Kidney (tissue), 22 donors: ENCODE measurements around the gene SLFNL1. TPM values are rescaled to one million over a fixed set of nuclear protein-coding genes. Genes with fewer than 3 reads are reported as not detected.

ENCODE experiments used
- DNase-seq, 5 donors: peaks; one replicate each; pipeline ENCODE4 v3.0.0-alpha.2; 2013 to 2020
- FAIRE-seq: peaks from 2 replicates; lab custom pipeline; 2012; peaks lifted over from hg19 to GRCh38; lab: Jason Lieb, UNC
- H3K27ac ChIP-seq, 2 donors: one replicate each; pipeline ENCODE4 v1.7.0; 2013; ENCODE audit warnings: low read depth in 2 of 2, low read length in 2 of 2, inconsistent platforms in 1 of 2
- H3K27me3 ChIP-seq: one replicate; pipeline ENCODE4 v1.7.1; 2013; ENCODE audit warnings: low read length, inconsistent platforms; ENCODE audit not compliant: control insufficient read depth, insufficient read depth
- H3K36me3 ChIP-seq, 3 donors: one replicate each; pipeline versions ENCODE4 v1.7.0 to v1.7.1; 2013; ENCODE audit warnings: low read length in 3 of 3, control low read depth in 1 of 3, inconsistent platforms in 1 of 3; ENCODE audit not compliant: insufficient read depth in 3 of 3, control insufficient read depth in 2 of 3
- H3K4me1 ChIP-seq, 3 donors: one replicate each; pipeline versions ENCODE4 v1.7.0 to v1.7.1; 2013; ENCODE audit warnings: low read length in 3 of 3, inconsistent platforms in 1 of 3, low read depth in 1 of 3; ENCODE audit not compliant: control insufficient read depth in 2 of 3, insufficient read depth in 2 of 3
- H3K4me3 ChIP-seq, 3 donors: one replicate each; pipeline versions ENCODE4 v1.7.0 to v1.8.1; 2013; ENCODE audit warnings: low read length in 3 of 3, control low read depth in 1 of 3, inconsistent platforms in 1 of 3
- H3K9ac ChIP-seq, 3 donors: one replicate each; pipeline versions ENCODE4 v1.7.0 to v1.7.1; 2013; ENCODE audit warnings: low read length in 3 of 3, control low read depth in 1 of 3, inconsistent platforms in 1 of 3
- H3K9me3 ChIP-seq, 3 donors: one replicate each; pipeline versions ENCODE4 v1.7.0 to v1.7.1; 2013; ENCODE audit warnings: low read length in 3 of 3, control low read depth in 1 of 3, inconsistent platforms in 1 of 3; ENCODE audit not compliant: control insufficient read depth in 2 of 3, insufficient read depth in 1 of 3
- CTCF ChIP-seq: IDR thresholded peaks from 3 replicates; pipeline ENCODE4 v1.5.1; 2012; ENCODE audit warnings: mild to moderate bottlenecking, moderate library complexity, borderline replicate concordance; ENCODE audit not compliant: insufficient read depth; ENCODE audit errors: extremely low read depth
- intact Hi-C: fragments of 100-400 bp; cut with DNase I; formaldehyde crosslinking; loops from one replicate; pipeline ENCODE4 v1.11.1; 2022
- long read RNA-seq, 10 donors: library from polyadenylated mRNA in 1 of 10; unstranded in 1 of 10; transcript quantifications; one replicate each; pipeline ENCODE4 v2.0.0 and lab custom pipeline, GENCODE V29; 2021 to 2026
- polyA plus RNA-seq: library from polyadenylated mRNA; stranded (reverse); fragments of 350-450 nt; fragmentation: Illumina TruSeq; extraction: RNeasy Lipid Tissue Mini Kit (QIAGEN cat#74804); gene quantifications from one replicate; pipeline ENCODE4 v1.2.3, GENCODE V29; 2014; ENCODE audit warnings: low read depth, low replicate concordance; ENCODE audit not compliant: insufficient read depth
- total RNA-seq: library from RNA; stranded (reverse); fragmentation: NEBNext Ultra II Directional; extraction: Animal tissue kit (Norgen Biotek cat#: 25700); gene quantifications from one replicate; pipeline ENCODE4 v1.2.1, GENCODE V29; 2021
- donor health status: control.
- donor health status: control.
- donor health status: control.
- donor health status: control.
- donor health status: control.
- donor health status: DM: yes; HTN: yes; CAD: no.
- donor health status: Normal renal cell carcinoma (clear cell type).

The SLFNL1 gene
- 0.50 TPM for total RNA-seq
- 0.32 TPM for polyA plus RNA-seq
- long read RNA-seq, donor 1, result 0 reads
- long read RNA-seq, donor 2, result 0 reads
- long read RNA-seq, donor 3, result 0 reads
- long read RNA-seq, donor 4, result 0 reads
- long read RNA-seq, donor 5, result 0 reads
- long read RNA-seq, donor 6, result 0 reads
- long read RNA-seq, donor 7, partial matches to known transcripts, result 0 of 1 reads
- long read RNA-seq, donor 7, other reads (novel, unspliced or antisense), result 1 of 1 reads
- long read RNA-seq, donor 8, result 0 reads
- long read RNA-seq, donor 9, result 0 reads
- long read RNA-seq, donor 10, result 0 reads

GRCh38 chr1:41021526-41022308 lies at the start of gene SLFNL1:
TSS of gene SLFNL1 (minus strand) at chr1:41021725. CDS start at chr1:41020660, 1,065 bp downstream.
- Histone ChIP-seq H3K4me3 (no peak within 1 kb of the TSS), H3K9ac (no peak within 1 kb of the TSS), H3K36me3 (peaks cover 0 to 5% (median 0%) of the 10 kb centered on the region in 3 donors), H3K4me1 (peaks cover 0 to 9% (median 0%) of the 10 kb centered on the region in 3 donors), H3K9me3 (no peaks in the 10 kb centered on the region), H3K27ac (no peak within 1 kb of the TSS), H3K27me3 (no peaks in the 10 kb centered on the region)
- TF ChIP-seq CTCF, result no peak
- no peak for FAIRE-seq
- DNase-seq, result peak in 4 of 5 donors; percentile 59 to 88 (median 70)
- intact Hi-C loops, result no loop called here

- no peaks in the 10 kb centered on the region for H3K9me3 ChIP-seq
- no peaks in the 10 kb centered on the region for H3K4me1 ChIP-seq
- DNase-seq (no peak), FAIRE-seq (no peak)
- peaks cover 0 to 4% (median 2%) of the 10 kb centered on the region in 3 donors for H3K36me3 ChIP-seq
- TF ChIP-seq CTCF, result no peak
- no peaks in the 10 kb centered on the region for H3K27me3 ChIP-seq
- H3K4me3 ChIP-seq, result no peak overlapping the region
- no peak overlapping the region for H3K27ac ChIP-seq
- intact Hi-C loops, result no loop called here
- H3K9ac ChIP-seq, result no peak overlapping the region
Observed at GRCh38 chr1:41056907-41057306, 35.4 kb upstream of the SLFNL1 start.

- no peak for FAIRE-seq
- no peak overlapping the region for H3K4me3 ChIP-seq
- H3K9ac ChIP-seq, result no peak overlapping the region
- no peak overlapping the region for H3K27ac ChIP-seq
- DNase-seq, result no peak
- H3K4me1 ChIP-seq, result peaks cover 0 to 5% (median 2%) of the 10 kb centered on the region in 3 donors
- no peaks in the 10 kb centered on the region for H3K9me3 ChIP-seq
- no peak for TF ChIP-seq CTCF
- peaks cover 0 to 8% (median 5%) of the 10 kb centered on the region in 3 donors for H3K36me3 ChIP-seq
- no peaks in the 10 kb centered on the region for H3K27me3 ChIP-seq
- intact Hi-C loops, result no loop called here
Observed at GRCh38 chr1:41053316-41053715, 31.8 kb upstream of the SLFNL1 start.
